ENCODE measurements around the gene HNRNPCL1.
"Not testable (repeated sequence)": the region's sequence is repeated elsewhere in the genome, so short reads cannot be mapped to it uniquely, and the experiment has no call there.

The HNRNPCL1 gene

GRCh38 chr1:12848620-12849019, at the start of gene HNRNPCL1:
Gene HNRNPCL1, minus strand, starts transcription at chr1:12848720. Its CDS starts 431 bp downstream, at chr1:12848289.
- not testable (repeated sequence) for DNase-seq (ENCODE audit: low read depth)

- not testable (repeated sequence) for DNase-seq (ENCODE audit: low read depth)
Measured at GRCh38 chr1:12898170-12898569, 49.6 kb upstream of the HNRNPCL1 start, which contains the start of gene PRAMEF10. Gene PRAMEF10, minus strand, starts transcription at chr1:12898270. Its CDS starts 2,423 bp downstream, at chr1:12895847.

GRCh38 chr1:12886101-12886500, 37.6 kb upstream of the HNRNPCL1 start, which contains the start of gene PRAMEF4:
Gene PRAMEF4, minus strand, starts transcription at chr1:12886201. Its CDS starts 2,807 bp downstream, at chr1:12883394.
- DNase-seq (ENCODE audit: low read depth): not testable (repeated sequence)

GRCh38 chr1:12878453-12878852, 29.9 kb upstream of the HNRNPCL1 start:
- DNase-seq (ENCODE audit: low read depth): not testable (repeated sequence)

- not testable (repeated sequence) for DNase-seq (ENCODE audit: low read depth)
Measured at GRCh38 chr1:12863131-12863880, 14.8 kb upstream of the HNRNPCL1 start.

GRCh38 chr1:12856786-12857185, 8.3 kb upstream of the HNRNPCL1 start, which contains the start of gene PRAMEF2:
Gene PRAMEF2, plus strand, starts transcription at chr1:12857086. Its CDS starts 1,924 bp downstream, at chr1:12859010.
- DNase-seq (ENCODE audit: low read depth): not testable (repeated sequence)

- DNase-seq (ENCODE audit: low read depth): peak; percentile 20
Measured at GRCh38 chr1:12851779-12852178, 3.3 kb upstream of the HNRNPCL1 start.

GRCh38 chr1:12833251-12833650, 15.3 kb downstream of the HNRNPCL1 start:
- DNase-seq (ENCODE audit: low read depth): not testable (repeated sequence)

- not testable (repeated sequence) for DNase-seq (ENCODE audit: low read depth)
Measured at GRCh38 chr1:12831310-12831709, 17.2 kb downstream of the HNRNPCL1 start, which contains the start of gene PRAMEF11. Gene PRAMEF11, minus strand, starts transcription at chr1:12831410. Its CDS starts 2,621 bp downstream, at chr1:12828789.

GRCh38 chr1:12819061-12819460, 29.5 kb downstream of the HNRNPCL1 start:
- DNase-seq (ENCODE audit: low read depth): not testable (repeated sequence)

- DNase-seq (ENCODE audit: low read depth): peak; percentile 27
Measured at GRCh38 chr1:12811409-12811784, 37.1 kb downstream of the HNRNPCL1 start.

- peak; percentile 65 for DNase-seq (ENCODE audit: low read depth)
Measured at GRCh38 chr1:12810691-12811408, 37.7 kb downstream of the HNRNPCL1 start.

- no peak for DNase-seq (ENCODE audit: low read depth)
Measured at GRCh38 chr1:12809933-12810332, 38.6 kb downstream of the HNRNPCL1 start.

- no peak for DNase-seq (ENCODE audit: low read depth)
Measured at GRCh38 chr1:12799730-12800129, 48.8 kb downstream of the HNRNPCL1 start.

- peak; percentile 8 for DNase-seq (ENCODE audit: low read depth)
Measured at GRCh38 chr1:12798911-12799310, 49.6 kb downstream of the HNRNPCL1 start.

Measured in GM04503 (cell line).